ENCODE measurements around the gene AGK. TPM values are rescaled to one million over a fixed set of nuclear protein-coding genes. Genes with fewer than 3 reads are reported as not detected.

The AGK gene
- total and polyA plus RNA-seq, 2 experiments from 2014 or later = 21.9 to 37.9 TPM

DNA sequence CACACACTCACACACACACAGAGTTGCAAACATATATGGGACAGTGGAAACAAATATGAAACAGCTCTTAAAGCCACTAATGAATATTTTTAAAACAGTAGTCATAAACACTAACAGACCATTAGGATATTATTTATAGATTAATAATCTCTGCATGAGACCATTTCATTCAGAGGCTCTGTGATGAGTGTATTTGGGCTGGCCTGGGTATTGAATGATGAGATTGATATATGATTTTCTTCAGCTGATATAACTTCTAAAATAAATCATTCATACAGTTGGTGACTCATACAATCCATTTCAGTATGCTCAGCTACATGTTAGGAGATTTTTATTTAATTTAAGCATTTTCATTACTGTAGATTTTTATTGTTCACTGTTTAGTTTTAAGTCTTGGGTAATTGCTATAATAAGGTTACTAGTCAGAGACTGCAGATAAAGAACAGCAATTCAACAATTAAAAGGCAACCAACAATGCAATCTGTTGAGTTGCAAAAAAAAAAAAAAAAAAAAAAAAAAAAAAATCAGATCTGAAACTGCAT, 25.2 kb upstream of the AGK start:
- TF ChIP-seq POLR2AphosphoS5 (IDR thresholded peaks at IDR 0.05; ENCODE audit: low read depth) = no peak
- TF ChIP-seq, protein P1, sequence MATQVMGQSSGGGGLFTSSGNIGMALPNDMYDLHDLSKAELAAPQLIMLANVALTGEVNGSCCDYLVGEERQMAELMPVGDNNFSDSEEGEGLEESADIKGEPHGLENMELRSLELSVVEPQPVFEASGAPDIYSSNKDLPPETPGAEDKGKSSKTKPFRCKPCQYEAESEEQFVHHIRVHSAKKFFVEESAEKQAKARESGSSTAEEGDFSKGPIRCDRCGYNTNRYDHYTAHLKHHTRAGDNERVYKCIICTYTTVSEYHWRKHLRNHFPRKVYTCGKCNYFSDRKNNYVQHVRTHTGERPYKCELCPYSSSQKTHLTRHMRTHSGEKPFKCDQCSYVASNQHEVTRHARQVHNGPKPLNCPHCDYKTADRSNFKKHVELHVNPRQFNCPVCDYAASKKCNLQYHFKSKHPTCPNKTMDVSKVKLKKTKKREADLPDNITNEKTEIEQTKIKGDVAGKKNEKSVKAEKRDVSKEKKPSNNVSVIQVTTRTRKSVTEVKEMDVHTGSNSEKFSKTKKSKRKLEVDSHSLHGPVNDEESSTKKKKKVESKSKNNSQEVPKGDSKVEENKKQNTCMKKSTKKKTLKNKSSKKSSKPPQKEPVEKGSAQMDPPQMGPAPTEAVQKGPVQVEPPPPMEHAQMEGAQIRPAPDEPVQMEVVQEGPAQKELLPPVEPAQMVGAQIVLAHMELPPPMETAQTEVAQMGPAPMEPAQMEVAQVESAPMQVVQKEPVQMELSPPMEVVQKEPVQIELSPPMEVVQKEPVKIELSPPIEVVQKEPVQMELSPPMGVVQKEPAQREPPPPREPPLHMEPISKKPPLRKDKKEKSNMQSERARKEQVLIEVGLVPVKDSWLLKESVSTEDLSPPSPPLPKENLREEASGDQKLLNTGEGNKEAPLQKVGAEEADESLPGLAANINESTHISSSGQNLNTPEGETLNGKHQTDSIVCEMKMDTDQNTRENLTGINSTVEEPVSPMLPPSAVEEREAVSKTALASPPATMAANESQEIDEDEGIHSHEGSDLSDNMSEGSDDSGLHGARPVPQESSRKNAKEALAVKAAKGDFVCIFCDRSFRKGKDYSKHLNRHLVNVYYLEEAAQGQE (IDR thresholded peaks at IDR 0.05; ENCODE audit: unreplicated experiment) = no peak
- TF ChIP-seq, protein P2, sequence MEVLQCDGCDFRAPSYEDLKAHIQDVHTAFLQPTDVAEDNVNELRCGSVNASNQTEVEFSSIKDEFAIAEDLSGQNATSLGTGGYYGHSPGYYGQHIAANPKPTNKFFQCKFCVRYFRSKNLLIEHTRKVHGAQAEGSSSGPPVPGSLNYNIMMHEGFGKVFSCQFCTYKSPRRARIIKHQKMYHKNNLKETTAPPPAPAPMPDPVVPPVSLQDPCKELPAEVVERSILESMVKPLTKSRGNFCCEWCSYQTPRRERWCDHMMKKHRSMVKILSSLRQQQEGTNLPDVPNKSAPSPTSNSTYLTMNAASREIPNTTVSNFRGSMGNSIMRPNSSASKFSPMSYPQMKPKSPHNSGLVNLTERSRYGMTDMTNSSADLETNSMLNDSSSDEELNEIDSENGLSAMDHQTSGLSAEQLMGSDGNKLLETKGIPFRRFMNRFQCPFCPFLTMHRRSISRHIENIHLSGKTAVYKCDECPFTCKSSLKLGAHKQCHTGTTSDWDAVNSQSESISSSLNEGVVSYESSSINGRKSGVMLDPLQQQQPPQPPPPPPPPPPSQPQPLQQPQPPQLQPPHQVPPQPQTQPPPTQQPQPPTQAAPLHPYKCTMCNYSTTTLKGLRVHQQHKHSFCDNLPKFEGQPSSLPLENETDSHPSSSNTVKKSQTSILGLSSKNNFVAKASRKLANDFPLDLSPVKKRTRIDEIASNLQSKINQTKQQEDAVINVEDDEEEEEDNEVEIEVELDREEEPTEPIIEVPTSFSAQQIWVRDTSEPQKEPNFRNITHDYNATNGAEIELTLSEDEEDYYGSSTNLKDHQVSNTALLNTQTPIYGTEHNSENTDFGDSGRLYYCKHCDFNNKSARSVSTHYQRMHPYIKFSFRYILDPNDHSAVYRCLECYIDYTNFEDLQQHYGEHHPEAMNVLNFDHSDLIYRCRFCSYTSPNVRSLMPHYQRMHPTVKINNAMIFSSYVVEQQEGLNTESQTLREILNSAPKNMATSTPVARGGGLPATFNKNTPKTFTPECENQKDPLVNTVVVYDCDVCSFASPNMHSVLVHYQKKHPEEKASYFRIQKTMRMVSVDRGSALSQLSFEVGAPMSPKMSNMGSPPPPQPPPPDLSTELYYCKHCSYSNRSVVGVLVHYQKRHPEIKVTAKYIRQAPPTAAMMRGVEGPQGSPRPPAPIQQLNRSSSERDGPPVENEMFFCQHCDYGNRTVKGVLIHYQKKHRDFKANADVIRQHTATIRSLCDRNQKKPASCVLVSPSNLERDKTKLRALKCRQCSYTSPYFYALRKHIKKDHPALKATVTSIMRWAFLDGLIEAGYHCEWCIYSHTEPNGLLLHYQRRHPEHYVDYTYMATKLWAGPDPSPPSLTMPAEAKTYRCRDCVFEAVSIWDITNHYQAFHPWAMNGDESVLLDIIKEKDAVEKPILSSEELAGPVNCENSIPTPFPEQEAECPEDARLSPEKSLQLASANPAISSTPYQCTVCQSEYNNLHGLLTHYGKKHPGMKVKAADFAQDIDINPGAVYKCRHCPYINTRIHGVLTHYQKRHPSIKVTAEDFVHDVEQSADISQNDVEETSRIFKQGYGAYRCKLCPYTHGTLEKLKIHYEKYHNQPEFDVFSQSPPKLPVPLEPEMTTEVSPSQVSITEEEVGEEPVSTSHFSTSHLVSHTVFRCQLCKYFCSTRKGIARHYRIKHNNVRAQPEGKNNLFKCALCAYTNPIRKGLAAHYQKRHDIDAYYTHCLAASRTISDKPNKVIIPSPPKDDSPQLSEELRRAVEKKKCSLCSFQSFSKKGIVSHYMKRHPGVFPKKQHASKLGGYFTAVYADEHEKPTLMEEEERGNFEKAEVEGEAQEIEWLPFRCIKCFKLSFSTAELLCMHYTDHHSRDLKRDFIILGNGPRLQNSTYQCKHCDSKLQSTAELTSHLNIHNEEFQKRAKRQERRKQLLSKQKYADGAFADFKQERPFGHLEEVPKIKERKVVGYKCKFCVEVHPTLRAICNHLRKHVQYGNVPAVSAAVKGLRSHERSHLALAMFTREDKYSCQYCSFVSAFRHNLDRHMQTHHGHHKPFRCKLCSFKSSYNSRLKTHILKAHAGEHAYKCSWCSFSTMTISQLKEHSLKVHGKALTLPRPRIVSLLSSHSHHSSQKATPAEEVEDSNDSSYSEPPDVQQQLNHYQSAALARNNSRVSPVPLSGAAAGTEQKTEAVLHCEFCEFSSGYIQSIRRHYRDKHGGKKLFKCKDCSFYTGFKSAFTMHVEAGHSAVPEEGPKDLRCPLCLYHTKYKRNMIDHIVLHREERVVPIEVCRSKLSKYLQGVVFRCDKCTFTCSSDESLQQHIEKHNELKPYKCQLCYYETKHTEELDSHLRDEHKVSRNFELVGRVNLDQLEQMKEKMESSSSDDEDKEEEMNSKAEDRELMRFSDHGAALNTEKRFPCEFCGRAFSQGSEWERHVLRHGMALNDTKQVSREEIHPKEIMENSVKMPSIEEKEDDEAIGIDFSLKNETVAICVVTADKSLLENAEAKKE (CRISPR knock-in tag; IDR thresholded peaks at IDR 0.05) = no peak
- TF ChIP-seq JUNB (IDR thresholded peaks at IDR 0.05; ENCODE audit: unreplicated experiment) = no peak
- TF ChIP-seq NANOG (IDR thresholded peaks at IDR 0.05; ENCODE audit: borderline replicate concordance) = no peak
- no peak for TF ChIP-seq EZH2phosphoT487 (IDR thresholded peaks at IDR 0.05; ENCODE audit: unreplicated experiment)
- no peak for TF ChIP-seq EZH2 (IDR thresholded peaks at IDR 0.05; ENCODE audit: low read depth, unreplicated experiment)
- TF ChIP-seq STAT1 (IDR thresholded peaks at IDR 0.05; ENCODE audit: unreplicated experiment) = no peak
- TF ChIP-seq, protein P3, sequence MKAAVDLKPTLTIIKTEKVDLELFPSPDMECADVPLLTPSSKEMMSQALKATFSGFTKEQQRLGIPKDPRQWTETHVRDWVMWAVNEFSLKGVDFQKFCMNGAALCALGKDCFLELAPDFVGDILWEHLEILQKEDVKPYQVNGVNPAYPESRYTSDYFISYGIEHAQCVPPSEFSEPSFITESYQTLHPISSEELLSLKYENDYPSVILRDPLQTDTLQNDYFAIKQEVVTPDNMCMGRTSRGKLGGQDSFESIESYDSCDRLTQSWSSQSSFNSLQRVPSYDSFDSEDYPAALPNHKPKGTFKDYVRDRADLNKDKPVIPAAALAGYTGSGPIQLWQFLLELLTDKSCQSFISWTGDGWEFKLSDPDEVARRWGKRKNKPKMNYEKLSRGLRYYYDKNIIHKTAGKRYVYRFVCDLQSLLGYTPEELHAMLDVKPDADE (IDR thresholded peaks at IDR 0.05) = no peak
- TF ChIP-seq ZNF331 (CRISPR knock-in tag; IDR thresholded peaks at IDR 0.05; ENCODE audit: low read depth) = no peak
- TF ChIP-seq, protein P4, sequence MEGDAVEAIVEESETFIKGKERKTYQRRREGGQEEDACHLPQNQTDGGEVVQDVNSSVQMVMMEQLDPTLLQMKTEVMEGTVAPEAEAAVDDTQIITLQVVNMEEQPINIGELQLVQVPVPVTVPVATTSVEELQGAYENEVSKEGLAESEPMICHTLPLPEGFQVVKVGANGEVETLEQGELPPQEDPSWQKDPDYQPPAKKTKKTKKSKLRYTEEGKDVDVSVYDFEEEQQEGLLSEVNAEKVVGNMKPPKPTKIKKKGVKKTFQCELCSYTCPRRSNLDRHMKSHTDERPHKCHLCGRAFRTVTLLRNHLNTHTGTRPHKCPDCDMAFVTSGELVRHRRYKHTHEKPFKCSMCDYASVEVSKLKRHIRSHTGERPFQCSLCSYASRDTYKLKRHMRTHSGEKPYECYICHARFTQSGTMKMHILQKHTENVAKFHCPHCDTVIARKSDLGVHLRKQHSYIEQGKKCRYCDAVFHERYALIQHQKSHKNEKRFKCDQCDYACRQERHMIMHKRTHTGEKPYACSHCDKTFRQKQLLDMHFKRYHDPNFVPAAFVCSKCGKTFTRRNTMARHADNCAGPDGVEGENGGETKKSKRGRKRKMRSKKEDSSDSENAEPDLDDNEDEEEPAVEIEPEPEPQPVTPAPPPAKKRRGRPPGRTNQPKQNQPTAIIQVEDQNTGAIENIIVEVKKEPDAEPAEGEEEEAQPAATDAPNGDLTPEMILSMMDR (conservative IDR thresholded peaks at IDR 0.05; ENCODE audit: low read depth in 2 of 2) = no peak
- TF ChIP-seq ZNF114 (CRISPR knock-in tag; IDR thresholded peaks at IDR 0.05) = no peak
- Mint-ChIP-seq H3K4me1 (peaks cover 8% of the 10 kb centered on the region; the same call in 2 of the 3 replicates), H3K27me3 (ENCODE audit: insufficient read depth, low read depth, poor library complexity) (peaks cover 3% of the 10 kb centered on the region), H3K36me3 (ENCODE audit: low read depth) (peaks cover 6% of the 10 kb centered on the region; the same call in 2 of the 3 replicates), H3K27ac (no peak overlapping the region), H3K9me3 (no peaks in the 10 kb centered on the region), H3K4me3 (no peak overlapping the region)
- Histone ChIP-seq H3F3A (replicated peaks; ENCODE audit: low read depth) (no peaks in the 10 kb centered on the region), H3K79me2 (replicated peaks; ENCODE audit: insufficient read depth) (no peaks in the 10 kb centered on the region), H3K4me3 (no peak overlapping the region), H3K4me1 (ENCODE audit: insufficient read depth) (no peaks in the 10 kb centered on the region), H3K27ac (ENCODE audit: low read depth) (no peak overlapping the region), H3K9me2 (ENCODE audit: insufficient read depth) (peaks cover 8% of the 10 kb centered on the region), H3K4me2 (no peak overlapping the region), H4K20me1 (replicated peaks; ENCODE audit: insufficient read depth) (no peaks in the 10 kb centered on the region), H3K27me3 (ENCODE audit: insufficient read depth) (no peaks in the 10 kb centered on the region), H2AFZ (no peak overlapping the region), H3K36me3 (ENCODE audit: insufficient read depth) (no peaks in the 10 kb centered on the region; the same call in 1 of the 2 replicates)
- no peak for DNase-seq (ENCODE audit: low spot score)
- no peak for ATAC-seq
